GM19099 (cell line): ENCODE data around the gene PPARD.

Experiments
- POLR2A ChIP-seq: IDR thresholded peaks from 3 replicates; pipeline ENCODE4 v1.6.1; 2011; ENCODE audit warnings: low read depth; ENCODE audit not compliant: insufficient read length; ENCODE audit errors: extremely low read depth

Gene PPARD

GRCh38 chr6:35388030-35388429 is 45.7 kb downstream of the PPARD start:
- TF ChIP-seq POLR2A: no peak

DNA sequence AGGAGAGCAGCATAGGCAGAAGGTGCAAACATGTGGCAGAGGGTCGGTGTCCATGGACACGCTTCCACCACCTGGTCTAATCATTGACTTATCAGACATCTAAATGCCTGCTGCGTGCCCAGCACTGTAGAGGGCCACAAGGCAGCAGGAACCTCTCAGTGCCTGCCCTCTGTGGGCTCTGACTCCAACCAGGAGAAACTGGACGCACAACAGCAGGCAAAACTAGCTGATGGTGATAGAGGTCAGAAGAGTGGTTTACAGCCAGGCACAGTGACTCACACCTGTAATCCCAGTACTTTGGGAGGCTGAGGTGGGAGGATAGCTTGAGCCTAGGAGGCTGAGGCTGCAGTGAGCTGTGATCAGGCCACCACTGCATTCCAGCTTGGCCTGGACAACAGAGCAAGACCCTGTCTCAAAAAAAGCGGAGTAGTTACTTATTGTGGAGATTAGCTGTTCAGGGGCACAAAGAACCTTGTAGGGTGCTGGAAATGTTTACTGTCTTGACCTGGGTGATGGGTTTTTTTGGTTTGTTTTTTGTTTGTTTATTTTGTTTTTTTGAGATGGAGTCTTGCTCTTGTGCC is 46.5 kb downstream of the PPARD start:
- no peak for TF ChIP-seq POLR2A

- TF ChIP-seq POLR2A: no peak
These were observed 49.0 kb downstream of the PPARD start for GRCh38 chr6:35391240-35391968.

GRCh38 chr6:35392111-35392702 is 49.8 kb downstream of the PPARD start:
- no peak for TF ChIP-seq POLR2A

DNA sequence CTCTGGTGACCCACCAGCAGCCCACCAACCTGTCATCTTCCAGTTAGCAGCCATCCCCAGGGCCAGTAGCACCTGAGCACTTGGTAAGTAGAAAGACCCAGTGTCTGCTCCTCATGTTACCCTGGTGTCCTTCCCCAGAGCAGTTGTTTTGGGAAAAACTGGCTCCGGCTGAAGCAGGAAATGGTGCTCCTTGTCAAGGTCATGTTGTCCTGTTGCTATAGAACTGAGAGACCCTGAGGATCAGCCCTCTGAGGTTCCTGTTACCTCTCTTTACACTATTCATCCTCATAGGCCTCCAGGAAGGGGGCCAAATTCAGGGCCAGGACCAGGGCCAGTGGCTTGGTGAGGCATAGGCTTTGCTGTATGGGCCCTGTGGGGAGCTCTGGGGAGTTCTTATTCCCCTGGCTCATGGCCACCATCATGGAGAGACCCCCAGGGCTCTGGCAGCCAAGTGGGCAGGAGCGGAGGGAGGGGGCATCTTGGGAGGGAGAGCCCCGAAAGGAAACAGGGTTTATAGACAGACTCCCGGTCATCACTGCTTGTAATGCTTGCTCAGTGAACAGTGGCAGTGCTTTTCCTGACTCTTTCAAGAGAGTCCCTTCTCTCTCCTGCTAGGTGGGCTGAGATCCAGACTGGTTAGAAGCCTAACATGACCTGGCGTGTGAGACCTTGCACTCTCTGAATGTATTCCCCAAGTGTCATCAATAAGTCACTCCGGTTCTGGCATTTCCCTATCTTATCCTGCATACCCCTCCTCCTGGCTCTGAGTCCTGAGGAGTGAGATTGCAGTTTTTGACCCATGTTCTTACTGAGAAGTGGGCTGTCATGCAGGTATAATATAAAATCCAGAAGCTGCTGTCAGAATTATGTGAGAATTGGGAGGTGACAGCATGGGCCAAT is 50.7 kb downstream of the PPARD start:
- no peak for TF ChIP-seq POLR2A

GRCh38 chr6:35396991-35397390 is 54.6 kb downstream of the PPARD start:
- no peak for TF ChIP-seq POLR2A

DNA sequence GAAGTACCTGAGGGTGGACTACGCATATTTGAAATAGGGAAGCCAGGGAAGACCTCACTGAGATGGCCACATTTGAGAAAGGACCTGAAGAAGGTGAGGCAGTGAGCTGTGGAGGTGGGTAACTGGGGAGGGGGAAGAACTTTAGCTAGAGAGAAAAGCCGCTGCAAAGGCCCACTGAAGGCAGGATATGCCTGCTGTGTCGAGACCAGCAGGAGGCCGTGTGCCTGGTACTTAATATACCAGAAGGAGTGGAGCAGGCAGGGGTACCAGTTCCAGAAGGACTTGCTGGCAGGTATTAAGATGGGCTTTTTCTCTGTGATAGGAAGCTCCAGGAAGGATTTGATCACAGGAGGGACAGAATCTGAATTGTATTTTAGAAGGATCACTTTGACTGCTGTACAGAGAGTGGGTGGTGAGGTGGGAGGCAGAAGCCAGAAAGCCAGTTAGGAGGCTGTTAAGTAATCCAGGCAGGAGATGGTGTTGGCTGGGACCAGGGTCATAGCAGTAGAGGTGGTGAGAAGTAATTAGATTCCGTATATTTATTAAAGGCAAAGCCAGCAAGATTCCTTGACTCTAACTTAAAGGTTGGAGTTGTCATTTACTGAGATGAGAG is 55.6 kb downstream of the PPARD start:
- no peak for TF ChIP-seq POLR2A

DNA sequence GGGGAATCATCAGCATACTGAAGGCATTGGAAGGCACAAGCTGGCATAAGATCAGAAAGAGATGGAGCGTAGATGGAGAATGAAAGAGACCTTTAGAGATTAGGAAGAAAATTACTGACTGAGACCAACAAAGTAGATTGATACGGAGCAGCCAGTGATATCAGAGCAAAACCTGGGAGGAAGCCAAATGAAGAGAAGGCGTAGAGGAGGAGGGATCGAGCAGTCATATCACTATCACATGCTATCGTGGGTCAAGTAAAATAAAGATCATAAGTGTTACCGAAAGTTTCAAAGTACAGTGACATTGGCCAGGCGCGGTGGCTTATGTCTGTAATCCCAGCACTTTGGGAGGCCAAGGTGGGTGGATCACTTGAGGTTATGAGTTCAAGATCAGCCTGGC is 56.2 kb downstream of the PPARD start:
- no peak for TF ChIP-seq POLR2A

GRCh38 chr6:35400111-35400510 is 57.8 kb downstream of the PPARD start:
- no peak for TF ChIP-seq POLR2A

DNA sequence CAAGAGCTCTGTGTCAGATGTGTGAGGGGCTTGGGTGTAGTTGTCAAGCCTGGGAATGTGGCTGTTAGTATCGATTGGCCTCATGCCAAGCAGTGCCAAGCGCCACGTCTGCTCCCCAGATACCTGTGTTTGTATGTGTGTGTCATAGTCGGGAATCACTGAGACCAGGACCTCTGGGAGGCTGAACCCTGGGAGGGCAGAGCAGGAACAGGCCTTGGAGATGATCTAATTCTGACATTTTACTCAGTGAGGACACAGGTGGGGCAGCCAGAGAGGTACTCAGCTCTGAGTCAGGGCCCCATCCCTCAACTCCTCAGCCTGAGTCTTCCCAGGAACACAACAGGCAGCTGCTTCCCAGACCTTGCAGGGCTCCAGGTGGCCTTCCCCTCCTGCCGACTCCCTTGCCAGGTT is 58.5 kb downstream of the PPARD start:
- no peak for TF ChIP-seq POLR2A

- no peak for TF ChIP-seq POLR2A
These were observed 59.2 kb downstream of the PPARD start for GRCh38 chr6:35401514-35401913.

- no peak for TF ChIP-seq POLR2A
These were observed 59.9 kb downstream of the PPARD start for GRCh38 chr6:35402136-35402855.

- TF ChIP-seq POLR2A: no peak
These were observed 60.5 kb downstream of the PPARD start for GRCh38 chr6:35402856-35403191.
